Measurements from ENCODE around the gene SCLY.

The SCLY gene

DNA sequence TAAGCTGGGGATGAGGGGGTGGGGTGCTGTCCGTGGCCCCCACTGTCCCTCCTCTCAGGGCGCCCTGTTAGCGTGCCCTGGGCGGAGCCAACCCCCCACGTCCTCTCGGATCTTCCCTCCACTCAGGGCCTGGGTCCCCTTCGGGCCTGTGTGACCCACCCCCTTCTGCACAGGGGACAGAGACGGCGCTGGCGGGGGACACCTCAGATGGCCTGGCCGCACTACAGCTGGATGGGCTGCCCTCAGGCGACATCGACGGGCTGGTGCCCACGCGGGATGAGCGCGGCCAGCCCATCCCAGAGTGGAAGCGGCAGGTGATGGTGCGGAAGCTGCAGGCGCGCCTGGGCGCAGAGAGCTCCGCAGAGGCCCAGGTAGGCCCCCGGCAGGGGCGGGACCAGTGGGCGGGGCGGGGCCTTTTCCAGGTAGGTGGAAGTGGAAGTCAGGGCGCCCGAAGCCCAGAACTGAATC is 67.8 kb downstream of the SCLY start:
- no peak for FAIRE-seq

GRCh38 chr2:238129166-238130010 is 68.6 kb downstream of the SCLY start:
- no peak for FAIRE-seq

- FAIRE-seq, result no peak
Measured at GRCh38 chr2:238130111-238130695, 69.4 kb downstream of the SCLY start.

GRCh38 chr2:238130696-238131628 is 70.2 kb downstream of the SCLY start:
- FAIRE-seq, result no peak

DNA sequence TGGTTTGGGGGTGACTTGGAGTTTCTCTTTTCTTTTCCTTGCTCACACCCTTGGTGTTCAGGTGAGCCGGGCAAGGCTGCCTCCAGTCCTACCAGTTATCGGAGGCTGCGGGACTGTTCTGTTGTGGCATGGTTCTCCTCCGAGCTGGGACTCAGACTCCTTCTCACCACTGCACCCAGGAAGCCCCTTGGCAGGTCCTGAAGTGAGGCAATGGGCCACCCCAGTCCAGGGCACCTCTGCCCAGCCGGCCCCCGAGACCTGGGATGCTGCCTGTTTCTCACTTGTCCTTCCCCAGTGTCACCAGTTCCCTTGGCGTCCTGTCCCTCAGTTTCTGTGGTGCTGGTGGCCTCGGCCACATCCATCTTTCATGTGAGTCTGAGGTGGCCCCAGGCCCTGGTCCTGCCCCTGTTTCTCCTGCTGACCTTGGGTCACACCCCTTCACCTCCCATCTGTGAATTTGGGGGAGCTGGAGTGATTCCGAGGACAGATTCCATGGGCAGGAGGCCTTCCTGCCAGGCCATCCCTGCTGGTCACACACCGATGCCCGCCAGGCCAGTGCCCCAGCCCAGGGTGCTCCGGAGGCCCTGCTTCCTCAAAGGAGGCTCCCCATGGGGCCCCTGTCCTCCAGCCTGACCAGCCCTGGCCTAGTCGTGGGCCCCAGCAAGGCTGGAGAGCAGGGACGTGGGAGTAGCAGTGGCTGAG is 71.1 kb downstream of the SCLY start:
- FAIRE-seq, result no peak

- no peak for FAIRE-seq
Measured at GRCh38 chr2:238132463-238133450, 72.0 kb downstream of the SCLY start.

DNA sequence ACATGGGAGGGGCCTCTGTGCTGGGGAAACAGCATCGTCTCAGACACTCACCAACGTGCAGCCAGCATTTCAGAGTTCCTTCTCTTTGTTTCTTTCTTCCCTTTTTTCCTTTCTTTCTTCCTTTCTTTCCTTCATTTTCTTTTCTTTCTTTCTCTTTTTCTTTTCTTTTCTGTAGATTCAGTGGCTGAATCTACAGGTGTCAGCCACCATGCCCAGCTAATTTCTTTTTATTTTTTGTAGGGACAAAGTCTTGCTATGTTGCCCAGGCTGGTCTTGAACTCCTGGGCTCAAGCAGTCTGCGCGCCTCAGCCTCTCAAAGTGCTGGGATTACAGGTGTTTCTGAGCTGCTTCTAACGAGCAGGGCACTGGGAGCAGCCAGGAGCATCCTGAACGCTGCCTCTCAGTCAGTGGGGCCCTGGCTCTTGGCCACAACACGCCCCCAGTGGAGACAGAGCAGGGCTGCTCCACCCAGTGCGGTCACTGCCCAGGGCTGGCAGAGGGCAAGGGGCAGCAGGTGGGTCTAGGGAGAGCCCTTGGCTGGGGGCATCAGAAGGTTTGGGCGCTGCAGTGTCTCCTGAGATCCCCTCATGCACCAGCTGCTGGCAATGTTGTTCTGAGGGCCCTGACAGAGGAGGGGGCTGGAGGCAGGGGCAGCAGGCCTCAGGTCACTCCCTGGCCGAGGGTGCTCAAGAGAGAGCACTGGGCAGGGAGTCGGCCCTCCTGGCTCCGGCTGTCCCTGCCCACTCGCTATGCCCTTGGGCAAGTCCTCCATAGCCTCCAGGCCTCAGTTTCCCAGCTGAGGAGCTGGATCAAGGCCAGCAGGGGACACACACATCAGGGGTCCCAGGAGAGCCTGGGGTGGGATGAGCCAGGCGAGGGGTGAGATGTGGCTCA is 72.9 kb downstream of the SCLY start:
- no peak for FAIRE-seq

GRCh38 chr2:238134393-238134785 is 73.6 kb downstream of the SCLY start:
- FAIRE-seq, result no peak

GRCh38 chr2:238135601-238136150 is 74.9 kb downstream of the SCLY start:
- no peak for FAIRE-seq

GRCh38 chr2:238136820-238137537 is 76.2 kb downstream of the SCLY start:
- FAIRE-seq, result no peak

- FAIRE-seq, result no peak
Measured at GRCh38 chr2:238137885-238138284, 77.1 kb downstream of the SCLY start.

- FAIRE-seq, result no peak
Measured at GRCh38 chr2:238138331-238139195, 77.8 kb downstream of the SCLY start, which contains the start of gene KLHL30. Gene KLHL30, plus strand, starts transcription at chr2:238138668. Its CDS starts 2,087 bp downstream, at chr2:238140755.

DNA sequence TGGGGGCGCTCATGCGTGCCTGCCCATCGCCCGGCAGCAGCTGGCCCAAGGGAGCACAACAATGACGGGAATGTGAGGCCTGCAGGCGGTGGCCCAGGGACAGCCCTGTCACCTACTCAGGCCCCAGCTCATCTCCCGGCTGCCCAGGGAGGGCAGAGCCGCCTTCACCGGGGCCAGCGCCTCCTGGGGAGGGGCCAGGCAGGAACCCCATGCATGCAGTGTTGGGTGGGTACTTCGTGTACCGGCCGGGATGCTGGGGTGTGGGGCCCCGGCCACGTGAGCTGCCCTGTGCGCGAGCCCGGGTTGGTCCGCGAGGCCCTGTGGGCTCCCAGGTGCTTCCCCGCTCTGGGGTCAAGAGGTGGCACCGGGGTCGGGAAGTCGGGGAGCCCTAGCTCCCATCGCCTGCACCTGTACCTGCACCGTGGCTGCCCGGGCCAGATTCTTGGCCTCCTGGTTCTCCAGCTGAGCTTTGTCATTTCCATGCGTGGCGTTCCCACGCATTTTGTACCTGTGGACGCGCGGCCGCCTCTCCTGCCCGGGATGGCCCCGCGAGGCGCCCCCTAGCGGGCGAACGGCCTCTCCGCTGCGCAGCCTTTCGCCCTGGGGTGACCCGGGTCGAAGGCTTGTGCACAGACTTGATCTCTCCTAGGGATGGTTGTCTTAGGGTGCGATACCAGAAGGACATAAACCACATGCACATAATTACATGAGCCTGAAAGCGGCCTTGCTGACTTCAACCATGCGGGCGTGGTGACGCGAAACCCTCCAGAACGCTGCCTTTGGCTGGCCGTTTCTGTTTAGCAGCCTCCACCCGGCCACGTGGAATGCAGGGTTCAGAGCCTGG is 78.6 kb downstream of the SCLY start:
- FAIRE-seq, result no peak

DNA sequence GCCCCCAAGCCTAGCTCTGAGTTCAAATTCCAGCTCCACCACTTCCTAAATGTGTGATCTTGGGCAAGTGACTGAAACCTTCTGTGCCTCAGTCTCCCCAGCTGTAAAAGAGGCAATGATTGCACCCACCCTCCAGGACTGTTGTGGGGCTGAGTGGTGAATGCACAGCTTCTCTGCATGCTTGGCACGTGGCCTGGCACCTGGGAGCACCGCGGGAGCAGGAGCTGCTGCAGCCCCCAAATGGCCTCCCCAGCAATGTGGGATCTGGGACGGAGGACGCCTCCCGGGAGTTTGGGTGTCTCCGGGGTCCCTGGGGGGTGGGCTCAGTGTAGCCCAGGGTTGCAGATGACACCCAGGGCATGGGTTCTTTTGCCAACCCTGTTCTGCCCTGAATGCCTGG is 79.2 kb downstream of the SCLY start:
- FAIRE-seq, result no peak

DNA sequence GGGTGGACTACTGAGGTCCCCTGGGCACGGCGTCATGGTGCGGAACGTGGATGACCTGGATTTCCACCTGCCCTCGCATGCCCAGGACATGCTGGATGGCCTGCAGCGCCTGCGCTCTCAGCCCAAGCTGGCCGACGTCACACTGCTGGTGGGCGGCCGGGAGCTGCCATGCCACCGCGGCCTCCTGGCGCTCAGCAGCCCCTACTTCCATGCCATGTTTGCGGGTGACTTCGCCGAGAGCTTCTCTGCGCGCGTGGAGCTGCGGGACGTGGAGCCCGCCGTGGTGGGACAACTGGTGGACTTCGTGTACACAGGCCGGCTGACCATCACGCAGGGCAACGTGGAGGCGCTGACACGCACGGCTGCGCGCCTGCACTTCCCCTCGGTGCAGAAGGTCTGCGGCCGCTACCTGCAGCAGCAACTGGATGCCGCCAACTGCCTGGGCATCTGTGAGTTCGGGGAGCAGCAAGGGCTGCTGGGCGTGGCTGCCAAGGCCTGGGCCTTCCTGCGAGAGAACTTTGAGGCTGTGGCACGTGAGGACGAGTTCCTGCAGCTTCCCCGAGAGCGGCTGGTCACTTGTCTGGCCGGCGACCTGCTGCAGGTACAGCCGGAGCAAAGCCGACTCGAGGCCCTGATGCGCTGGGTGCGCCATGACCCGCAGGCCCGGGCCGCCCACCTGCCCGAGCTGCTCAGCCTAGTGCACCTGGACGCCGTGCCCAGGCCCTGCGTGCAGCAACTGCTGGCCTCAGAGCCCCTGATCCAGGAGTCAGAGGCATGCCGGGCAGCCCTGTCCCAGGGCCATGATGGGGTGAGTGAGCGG is 80.1 kb downstream of the SCLY start:
- no peak for FAIRE-seq

Measured in A204.1 (cell line).